ENCODE data around the gene HAND1. TPM values are rescaled to one million over a fixed set of nuclear protein-coding genes. Genes with fewer than 3 reads are reported as not detected.

Gene HAND1
- total RNA-seq, 1 donor = not detected

DNA sequence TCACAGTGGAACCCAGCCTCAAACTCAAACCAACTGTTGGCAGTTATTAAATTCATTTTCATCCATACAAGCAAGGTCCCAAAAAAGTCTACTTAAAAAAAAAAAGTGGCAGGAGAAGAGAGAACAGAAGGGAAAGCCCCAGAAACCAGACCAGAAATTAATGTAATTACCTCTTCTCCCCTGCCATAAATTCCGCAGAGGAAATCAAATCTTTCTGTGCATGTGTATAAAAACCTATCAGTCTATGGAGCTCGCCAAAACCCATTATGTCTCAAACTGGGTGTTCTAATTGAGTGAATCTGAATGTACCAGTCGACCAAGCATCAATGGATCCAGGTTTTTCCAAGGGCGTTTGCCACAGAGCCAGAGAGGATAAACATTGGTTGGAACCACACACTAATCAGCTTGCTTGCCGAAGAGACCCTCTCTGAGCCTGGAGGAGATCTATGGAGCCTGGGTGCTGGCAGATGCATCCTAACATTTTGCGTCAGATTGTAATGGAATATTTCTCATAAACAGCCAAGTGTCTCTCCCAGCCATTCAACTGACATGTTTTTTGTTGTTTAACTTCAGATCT is 7.9 kb upstream of the HAND1 start:
- no peak for DNase-seq (ENCODE audit: low read depth)
- TF ChIP-seq, protein P1, sequence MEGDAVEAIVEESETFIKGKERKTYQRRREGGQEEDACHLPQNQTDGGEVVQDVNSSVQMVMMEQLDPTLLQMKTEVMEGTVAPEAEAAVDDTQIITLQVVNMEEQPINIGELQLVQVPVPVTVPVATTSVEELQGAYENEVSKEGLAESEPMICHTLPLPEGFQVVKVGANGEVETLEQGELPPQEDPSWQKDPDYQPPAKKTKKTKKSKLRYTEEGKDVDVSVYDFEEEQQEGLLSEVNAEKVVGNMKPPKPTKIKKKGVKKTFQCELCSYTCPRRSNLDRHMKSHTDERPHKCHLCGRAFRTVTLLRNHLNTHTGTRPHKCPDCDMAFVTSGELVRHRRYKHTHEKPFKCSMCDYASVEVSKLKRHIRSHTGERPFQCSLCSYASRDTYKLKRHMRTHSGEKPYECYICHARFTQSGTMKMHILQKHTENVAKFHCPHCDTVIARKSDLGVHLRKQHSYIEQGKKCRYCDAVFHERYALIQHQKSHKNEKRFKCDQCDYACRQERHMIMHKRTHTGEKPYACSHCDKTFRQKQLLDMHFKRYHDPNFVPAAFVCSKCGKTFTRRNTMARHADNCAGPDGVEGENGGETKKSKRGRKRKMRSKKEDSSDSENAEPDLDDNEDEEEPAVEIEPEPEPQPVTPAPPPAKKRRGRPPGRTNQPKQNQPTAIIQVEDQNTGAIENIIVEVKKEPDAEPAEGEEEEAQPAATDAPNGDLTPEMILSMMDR (IDR thresholded peaks at IDR 0.05; ENCODE audit: insufficient read depth, low read depth, low read length) = no peak
- H3K4me3 ChIP-seq (ENCODE audit: low read depth, low read length) = no peak overlapping the region

DNA sequence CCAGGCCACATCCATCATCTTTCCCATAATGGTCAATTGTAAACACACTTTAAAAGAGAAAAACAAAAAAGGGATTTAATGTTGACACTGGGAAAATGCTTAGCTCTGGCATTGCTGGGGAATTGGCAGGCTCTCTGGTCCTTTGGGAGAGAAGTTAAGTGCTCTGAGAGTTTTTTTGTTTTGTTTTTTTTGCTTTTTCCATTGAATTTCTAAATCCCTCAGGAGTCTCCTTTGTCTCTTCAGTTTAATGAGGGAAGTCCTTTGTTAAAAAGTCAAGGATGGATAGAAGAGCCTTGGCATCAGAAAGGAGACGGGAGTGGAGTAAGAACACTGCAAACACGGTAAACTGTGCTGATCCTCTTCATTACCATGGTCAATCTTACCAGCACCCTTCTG is 7.1 kb upstream of the HAND1 start:
- no peak for DNase-seq (ENCODE audit: low read depth)
- TF ChIP-seq, protein P1 (IDR thresholded peaks at IDR 0.05; ENCODE audit: insufficient read depth, low read depth, low read length) = no peak
- H3K4me3 ChIP-seq (ENCODE audit: low read depth, low read length) = no peak overlapping the region

DNA sequence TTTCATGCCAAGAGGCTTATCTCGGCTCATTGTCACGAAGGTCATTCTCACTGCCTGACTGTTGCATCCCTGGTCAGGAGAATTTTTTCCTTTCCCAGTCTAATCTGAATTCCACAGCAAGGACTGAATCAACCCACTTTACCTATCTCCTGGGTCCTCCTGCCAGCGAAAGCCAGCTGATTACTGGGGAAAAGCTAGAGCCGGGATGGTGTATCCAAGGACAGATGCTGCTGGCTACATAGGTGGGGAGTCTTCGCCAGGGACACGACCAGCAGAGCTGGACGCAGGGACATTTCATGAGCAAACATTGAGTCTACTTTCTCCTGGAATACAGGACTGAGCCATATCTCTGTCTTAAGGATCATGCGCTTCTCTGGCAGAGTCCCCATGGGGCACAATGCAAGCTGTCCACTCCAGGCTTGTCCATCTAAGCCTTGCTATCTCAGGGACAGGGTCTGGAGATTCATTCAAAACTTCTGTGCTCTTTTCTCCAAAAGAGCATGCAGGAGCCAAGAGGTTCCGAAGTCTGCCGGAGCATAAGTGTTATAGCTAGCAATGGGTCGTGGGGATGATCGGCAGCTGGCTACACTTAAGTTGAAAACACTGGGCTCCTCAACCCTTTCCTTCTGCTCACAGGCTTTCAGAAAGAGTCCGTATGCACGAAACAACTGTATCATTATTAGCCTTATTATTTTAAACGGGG is 6.5 kb upstream of the HAND1 start:
- TF ChIP-seq, protein P1 (IDR thresholded peaks at IDR 0.05; ENCODE audit: insufficient read depth, low read depth, low read length) = no peak
- no peak for DNase-seq (ENCODE audit: low read depth)

DNA sequence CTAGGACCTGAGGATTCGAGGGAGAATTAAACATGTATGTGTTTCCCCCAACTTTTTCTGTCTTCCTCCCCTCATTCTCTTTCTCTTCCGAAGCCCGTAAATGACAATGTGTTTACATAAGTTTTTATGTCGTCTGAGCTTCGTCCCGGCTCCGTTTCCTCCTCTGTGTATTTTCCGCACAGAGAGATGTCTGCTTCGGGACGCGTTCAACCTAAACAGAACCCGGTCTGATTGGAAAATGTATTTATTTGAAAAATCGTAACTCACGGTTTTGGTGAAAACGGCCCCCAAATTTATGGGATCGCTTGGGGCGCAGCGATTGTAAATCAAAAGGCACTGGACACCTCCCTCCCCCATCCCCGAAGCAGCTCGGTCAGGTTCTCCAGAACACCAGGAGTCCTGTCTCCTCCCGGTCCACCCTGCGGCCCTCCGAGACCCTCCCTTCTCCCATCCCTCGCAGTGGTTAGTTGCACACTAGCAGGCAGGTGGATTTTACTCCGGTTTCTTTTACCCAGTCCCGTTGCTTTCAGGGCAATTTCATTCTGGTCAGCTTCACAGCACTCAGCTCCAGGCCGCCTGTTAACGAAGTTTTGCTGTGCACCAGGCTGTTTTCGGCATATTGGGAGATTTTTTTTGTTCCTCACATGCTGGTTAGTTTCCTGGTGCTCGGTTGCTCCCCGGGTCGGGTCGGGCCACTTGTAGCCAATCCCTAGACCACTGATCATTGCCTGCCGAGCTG is 5.8 kb upstream of the HAND1 start:
- TF ChIP-seq, protein P1 (IDR thresholded peaks at IDR 0.05; ENCODE audit: insufficient read depth, low read depth, low read length) = no peak
- no peak overlapping the region for H3K4me3 ChIP-seq (ENCODE audit: low read depth, low read length)
- DNase-seq (ENCODE audit: low read depth) = no peak

More for the DNA sequence above, 6.5 kb upstream of the HAND1 start:
- no peak overlapping the region for H3K4me3 ChIP-seq (ENCODE audit: low read depth, low read length)

DNA sequence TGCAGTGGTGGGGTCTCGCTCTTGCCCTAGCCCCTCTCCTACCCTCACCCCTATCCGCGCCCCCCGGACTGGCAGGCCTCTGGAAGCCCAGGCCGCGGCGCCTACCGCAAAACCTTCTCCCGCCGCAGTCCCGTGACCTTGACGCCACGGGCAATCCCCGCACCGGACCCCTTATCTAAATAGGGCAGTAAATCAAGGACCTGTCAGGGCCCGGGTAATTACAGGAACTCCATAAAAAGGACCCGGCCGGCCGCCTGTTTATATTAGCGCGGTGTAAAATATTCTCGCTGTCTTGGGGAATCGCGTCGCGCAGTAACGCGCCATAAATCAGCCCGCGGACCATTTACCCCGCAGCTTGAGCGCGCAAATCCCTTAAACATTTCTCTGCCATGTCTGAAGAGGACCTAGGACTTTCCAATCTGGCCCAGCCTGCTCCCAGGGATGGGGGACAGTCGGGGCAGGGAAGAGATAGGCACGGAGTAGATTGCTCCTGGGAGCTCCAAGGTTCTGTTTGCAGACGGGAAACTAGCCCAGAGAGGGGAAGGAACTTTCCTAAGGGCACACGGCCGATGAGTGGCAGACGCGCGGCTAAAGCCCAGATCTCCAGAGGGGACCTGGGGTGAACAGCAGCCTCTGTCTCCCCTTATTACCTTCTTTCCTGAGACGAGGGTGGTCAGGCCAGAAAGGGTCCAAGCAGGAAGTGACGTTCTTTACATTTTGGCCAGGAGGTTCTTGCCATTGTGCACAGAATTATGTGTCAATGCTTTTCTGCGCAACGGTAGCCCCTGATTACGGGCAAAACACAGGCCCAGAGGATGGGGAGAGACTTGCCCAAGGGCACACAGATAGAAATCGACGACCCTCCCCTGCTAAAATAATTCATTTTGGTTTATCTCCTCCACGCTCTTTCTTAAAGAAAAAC is 4.8 kb upstream of the HAND1 start:
- H3K4me3 ChIP-seq (ENCODE audit: low read depth, low read length) = no peak overlapping the region
- peak; percentile 38 for DNase-seq (ENCODE audit: low read depth)
- TF ChIP-seq, protein P1 (IDR thresholded peaks at IDR 0.05; ENCODE audit: insufficient read depth, low read depth, low read length) = no peak
